Measurements from ENCODE around the gene GKN1.

GRCh38 chr2:68974946-68975665 is 670 bp downstream of the GKN1 start:
- TF ChIP-seq CTCF (IDR thresholded peaks at IDR 0.05 in 4 of 5, conservative IDR thresholded peaks at IDR 0.05 in 1 of 5) (no peak), POLR2A (IDR thresholded peaks at IDR 0.05) (no peak)
